ENCODE results near the gene ZNF140. TPM values are rescaled to one million over a fixed set of nuclear protein-coding genes. Genes with fewer than 3 reads are reported as not detected.

Gene ZNF140
- total and polyA plus RNA-seq, 2 of the 13 experiments (the other 11 are each of a cell fraction or from before 2014, with no cell fraction given) = 8.7 to 13.5 TPM

GRCh38 chr12:133130038-133130807 is 49.5 kb downstream of the ZNF140 start, which contains the start of the genes ZNF10 and ZNF891 (continued):
- TF ChIP-seq ZNF737 (CRISPR knock-in tag; IDR thresholded peaks at IDR 0.05; ENCODE audit: borderline replicate concordance) (no peak), PRDM10 (CRISPR knock-in tag; IDR thresholded peaks at IDR 0.05; ENCODE audit: low read depth) (0 out of 2 replicates have a peak, but pooled peaks have one; percentile 50), ZMYM2 (CRISPR knock-in tag; IDR thresholded peaks at IDR 0.05) (no peak), ZNF441 (CRISPR knock-in tag; IDR thresholded peaks at IDR 0.05; ENCODE audit: borderline replicate concordance) (peak; percentile 77; the same call in 1 of the 2 replicates), ZNF556 (CRISPR knock-in tag; IDR thresholded peaks at IDR 0.05; ENCODE audit: borderline replicate concordance) (peak; percentile 74; the same call in 1 of the 2 replicates), RXRB (CRISPR knock-in tag; IDR thresholded peaks at IDR 0.05; ENCODE audit: borderline replicate concordance) (peak; percentile 18; the same call in 1 of the 2 replicates), FIP1L1 (IDR thresholded peaks at IDR 0.05; ENCODE audit: borderline replicate concordance, insufficient read depth, low read depth, low read length) (no peak), ZNF136 (CRISPR knock-in tag; IDR thresholded peaks at IDR 0.05; ENCODE audit: low read depth) (peak; percentile 82; the same call in 1 of the 2 replicates), ZNF773 (CRISPR knock-in tag; IDR thresholded peaks at IDR 0.05; ENCODE audit: borderline replicate concordance) (0 out of 2 replicates have a peak, but pooled peaks have one; percentile 54), KDM3A (CRISPR knock-in tag; IDR thresholded peaks at IDR 0.05; ENCODE audit: low read depth) (no peak), ZSCAN29 (CRISPR knock-in tag; conservative IDR thresholded peaks at IDR 0.05) (no peak), THAP8 (CRISPR knock-in tag; IDR thresholded peaks at IDR 0.05; ENCODE audit: borderline replicate concordance) (0 out of 2 replicates have a peak, but pooled peaks have one; percentile 68), ZNF331 (CRISPR knock-in tag; IDR thresholded peaks at IDR 0.05) (0 out of 2 replicates have a peak, but pooled peaks have one; percentile 11), BHLHE40 (IDR thresholded peaks at IDR 0.05; ENCODE audit: low read length) (peak; percentile 70), GATAD2A (CRISPR knock-in tag; IDR thresholded peaks at IDR 0.05) (peak; percentile 2; the same call in 1 of the 2 replicates), ZNF720 (CRISPR knock-in tag; IDR thresholded peaks at IDR 0.05) (no peak), HMG20B (CRISPR knock-in tag; conservative IDR thresholded peaks at IDR 0.05) (0 out of 2 replicates have a peak, but pooled peaks have one; percentile 11)
- TF ChIP-seq, protein P1, sequence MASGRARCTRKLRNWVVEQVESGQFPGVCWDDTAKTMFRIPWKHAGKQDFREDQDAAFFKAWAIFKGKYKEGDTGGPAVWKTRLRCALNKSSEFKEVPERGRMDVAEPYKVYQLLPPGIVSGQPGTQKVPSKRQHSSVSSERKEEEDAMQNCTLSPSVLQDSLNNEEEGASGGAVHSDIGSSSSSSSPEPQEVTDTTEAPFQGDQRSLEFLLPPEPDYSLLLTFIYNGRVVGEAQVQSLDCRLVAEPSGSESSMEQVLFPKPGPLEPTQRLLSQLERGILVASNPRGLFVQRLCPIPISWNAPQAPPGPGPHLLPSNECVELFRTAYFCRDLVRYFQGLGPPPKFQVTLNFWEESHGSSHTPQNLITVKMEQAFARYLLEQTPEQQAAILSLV (CRISPR knock-in tag; IDR thresholded peaks at IDR 0.05; ENCODE audit: borderline replicate concordance) = peak; percentile 94
- TF ChIP-seq, protein P2, sequence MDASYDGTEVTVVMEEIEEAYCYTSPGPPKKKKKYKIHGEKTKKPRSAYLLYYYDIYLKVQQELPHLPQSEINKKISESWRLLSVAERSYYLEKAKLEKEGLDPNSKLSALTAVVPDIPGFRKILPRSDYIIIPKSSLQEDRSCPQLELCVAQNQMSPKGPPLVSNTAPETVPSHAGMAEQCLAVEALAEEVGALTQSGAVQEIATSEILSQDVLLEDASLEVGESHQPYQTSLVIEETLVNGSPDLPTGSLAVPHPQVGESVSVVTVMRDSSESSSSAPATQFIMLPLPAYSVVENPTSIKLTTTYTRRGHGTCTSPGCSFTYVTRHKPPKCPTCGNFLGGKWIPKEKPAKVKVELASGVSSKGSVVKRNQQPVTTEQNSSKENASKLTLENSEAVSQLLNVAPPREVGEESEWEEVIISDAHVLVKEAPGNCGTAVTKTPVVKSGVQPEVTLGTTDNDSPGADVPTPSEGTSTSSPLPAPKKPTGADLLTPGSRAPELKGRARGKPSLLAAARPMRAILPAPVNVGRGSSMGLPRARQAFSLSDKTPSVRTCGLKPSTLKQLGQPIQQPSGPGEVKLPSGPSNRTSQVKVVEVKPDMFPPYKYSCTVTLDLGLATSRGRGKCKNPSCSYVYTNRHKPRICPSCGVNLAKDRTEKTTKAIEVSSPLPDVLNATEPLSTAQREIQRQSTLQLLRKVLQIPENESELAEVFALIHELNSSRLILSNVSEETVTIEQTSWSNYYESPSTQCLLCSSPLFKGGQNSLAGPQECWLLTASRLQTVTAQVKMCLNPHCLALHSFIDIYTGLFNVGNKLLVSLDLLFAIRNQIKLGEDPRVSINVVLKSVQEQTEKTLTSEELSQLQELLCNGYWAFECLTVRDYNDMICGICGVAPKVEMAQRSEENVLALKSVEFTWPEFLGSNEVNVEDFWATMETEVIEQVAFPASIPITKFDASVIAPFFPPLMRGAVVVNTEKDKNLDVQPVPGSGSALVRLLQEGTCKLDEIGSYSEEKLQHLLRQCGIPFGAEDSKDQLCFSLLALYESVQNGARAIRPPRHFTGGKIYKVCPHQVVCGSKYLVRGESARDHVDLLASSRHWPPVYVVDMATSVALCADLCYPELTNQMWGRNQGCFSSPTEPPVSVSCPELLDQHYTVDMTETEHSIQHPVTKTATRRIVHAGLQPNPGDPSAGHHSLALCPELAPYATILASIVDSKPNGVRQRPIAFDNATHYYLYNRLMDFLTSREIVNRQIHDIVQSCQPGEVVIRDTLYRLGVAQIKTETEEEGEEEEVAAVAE (CRISPR knock-in tag; IDR thresholded peaks at IDR 0.05; ENCODE audit: borderline replicate concordance) = peak; percentile 54; the same call in 1 of the 2 replicates

Data from HepG2 (cell line).